Adipocyte (in vitro differentiated cells): ENCODE data around the gene GORASP1.

Experiments
- DNase-seq: peaks from one replicate; pipeline ENCODE4 v3.0.0-alpha.2; 2015; ENCODE audit warnings: low read depth
- H3K27me3 ChIP-seq: replicated peaks from 2 replicates; pipeline ENCODE4 v1.7.0; 2013; ENCODE audit warnings: mild to moderate bottlenecking, low read length, moderate library complexity; ENCODE audit not compliant: control insufficient read depth, insufficient read depth
- H3K36me3 ChIP-seq: 2 replicates; pipeline ENCODE4 v1.7.0; 2013; ENCODE audit warnings: low read length, mild to moderate bottlenecking, moderate library complexity; ENCODE audit not compliant: control insufficient read depth, insufficient read depth, severe bottlenecking
- H3K4me1 ChIP-seq: 2 replicates; pipeline ENCODE4 v1.7.0; 2013; ENCODE audit warnings: mild to moderate bottlenecking, low read length, moderate library complexity; ENCODE audit not compliant: control insufficient read depth, insufficient read depth
- H3K4me3 ChIP-seq: 2 replicates; pipeline ENCODE4 v1.7.0; 2013; ENCODE audit warnings: mild to moderate bottlenecking, low read length, moderate library complexity
- H3K9ac ChIP-seq: 2 replicates; pipeline ENCODE4 v1.7.0; 2013; ENCODE audit warnings: mild to moderate bottlenecking, low read length, moderate library complexity
- H3K9me3 ChIP-seq: 2 replicates; pipeline ENCODE4 v1.7.0; 2013; ENCODE audit warnings: mild to moderate bottlenecking, low read length, moderate library complexity; ENCODE audit not compliant: control insufficient read depth

Gene GORASP1

DNA sequence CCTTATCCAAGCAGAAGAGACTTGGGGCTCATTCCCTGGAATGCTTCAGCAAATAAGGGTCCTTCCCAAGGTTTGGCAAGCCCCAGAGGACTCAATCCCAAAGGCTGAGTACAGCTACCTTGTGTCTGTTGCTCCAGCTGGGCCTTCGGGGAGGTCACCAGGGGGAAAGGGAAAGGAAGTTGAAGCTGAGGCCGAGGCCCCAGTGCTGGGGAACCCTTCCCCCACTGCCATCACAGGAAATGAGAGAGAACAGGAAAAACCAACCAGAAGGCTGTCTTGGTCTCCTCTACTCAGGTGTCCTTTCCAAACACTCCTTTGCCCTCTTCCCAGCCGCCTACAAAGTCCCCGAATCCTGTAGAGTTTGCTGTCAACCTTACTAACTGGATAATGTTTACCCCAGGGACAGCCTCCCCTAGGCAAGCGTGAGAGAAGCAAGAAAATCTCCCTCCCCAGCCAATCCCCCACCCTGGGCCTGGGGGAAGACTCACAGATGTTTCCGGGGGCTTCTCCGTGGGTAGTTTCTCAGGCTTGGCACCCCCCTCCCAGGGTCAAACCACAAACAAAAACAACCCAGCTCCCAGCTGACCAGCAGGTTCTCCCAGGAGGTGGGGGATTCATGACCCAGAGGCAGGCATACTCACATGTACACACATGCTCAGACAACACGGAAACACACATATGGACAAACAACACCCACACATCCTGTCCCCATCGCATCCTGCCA, 40.4 kb upstream of the GORASP1 start:
- Histone ChIP-seq H3K27me3 (no peaks in the 10 kb centered on the region), H3K4me1 (peaks cover 70% of the 10 kb centered on the region), H3K9ac (peak overlapping the region; percentile 57), H3K9me3 (no peaks in the 10 kb centered on the region), H3K36me3 (peaks cover 37% of the 10 kb centered on the region), H3K4me3 (peak overlapping the region; percentile 46)
- DNase-seq, result peak; percentile 51

- peak; percentile 95 for DNase-seq
- no peaks in the 10 kb centered on the region for H3K9me3 ChIP-seq
- no peaks in the 10 kb centered on the region for H3K27me3 ChIP-seq
- peak overlapping the region; percentile 46 for H3K4me3 ChIP-seq
- H3K9ac ChIP-seq, result peak overlapping the region; percentile 57
- H3K36me3 ChIP-seq, result peaks cover 46% of the 10 kb centered on the region
- H3K4me1 ChIP-seq, result peaks cover 62% of the 10 kb centered on the region
Observed at GRCh38 chr3:39146611-39147591, 39.5 kb upstream of the GORASP1 start.

GRCh38 chr3:39146083-39146501, 38.7 kb upstream of the GORASP1 start:
- no peaks in the 10 kb centered on the region for H3K27me3 ChIP-seq
- no peak overlapping the region for H3K9ac ChIP-seq
- peak overlapping the region; percentile 46 for H3K4me3 ChIP-seq
- H3K9me3 ChIP-seq, result no peaks in the 10 kb centered on the region
- peaks cover 49% of the 10 kb centered on the region for H3K36me3 ChIP-seq
- peaks cover 60% of the 10 kb centered on the region for H3K4me1 ChIP-seq
- DNase-seq, result no peak

DNA sequence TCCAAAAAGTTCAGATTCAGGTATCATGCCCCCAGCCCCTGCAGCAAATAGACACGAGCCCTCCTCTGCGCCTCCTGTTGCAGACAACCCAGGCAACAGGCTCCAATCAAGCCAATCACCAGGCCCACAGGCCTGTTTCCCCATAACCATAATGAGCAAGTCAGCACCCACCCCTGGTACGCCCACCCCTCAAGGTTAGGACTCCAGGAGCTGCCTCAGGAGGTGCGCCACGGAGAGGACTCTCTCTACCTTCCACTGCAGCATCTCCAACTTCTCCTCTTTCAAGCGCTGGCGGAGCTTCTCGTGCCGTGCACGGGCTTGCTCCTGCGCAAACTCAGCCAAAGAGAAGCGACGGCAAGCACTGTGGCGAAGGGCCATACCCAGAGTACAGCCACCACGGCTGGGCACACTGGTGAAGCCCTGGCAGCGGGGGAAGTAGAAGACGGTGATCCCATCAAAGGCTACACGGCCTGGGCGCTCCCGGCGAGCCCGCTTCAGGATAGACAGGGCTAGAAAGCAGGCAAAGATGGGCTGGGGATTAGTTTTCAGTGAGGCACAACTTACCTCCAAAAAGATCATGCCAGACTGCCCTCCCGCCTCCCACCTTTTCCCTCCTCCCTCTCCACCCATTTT, 37.4 kb upstream of the GORASP1 start:
- no peak overlapping the region for H3K9ac ChIP-seq
- no peak overlapping the region for H3K4me3 ChIP-seq
- peaks cover 54% of the 10 kb centered on the region for H3K36me3 ChIP-seq
- peaks cover 54% of the 10 kb centered on the region for H3K4me1 ChIP-seq
- H3K9me3 ChIP-seq, result no peaks in the 10 kb centered on the region
- DNase-seq, result no peak
- H3K27me3 ChIP-seq, result no peaks in the 10 kb centered on the region

- Histone ChIP-seq H3K36me3 (peaks cover 54% of the 10 kb centered on the region), H3K9me3 (no peaks in the 10 kb centered on the region), H3K9ac (no peak overlapping the region), H3K4me1 (peaks cover 48% of the 10 kb centered on the region), H3K27me3 (no peaks in the 10 kb centered on the region), H3K4me3 (no peak overlapping the region)
- DNase-seq, result no peak
Observed at GRCh38 chr3:39144095-39144747, 36.8 kb upstream of the GORASP1 start.

GRCh38 chr3:39143051-39143885, 35.8 kb upstream of the GORASP1 start:
- Histone ChIP-seq H3K4me1 (peaks cover 38% of the 10 kb centered on the region), H3K4me3 (no peak overlapping the region), H3K9me3 (no peaks in the 10 kb centered on the region), H3K36me3 (peaks cover 54% of the 10 kb centered on the region), H3K27me3 (no peaks in the 10 kb centered on the region), H3K9ac (no peak overlapping the region)
- no peak for DNase-seq

GRCh38 chr3:39142067-39142466, 34.6 kb upstream of the GORASP1 start:
- peaks cover 26% of the 10 kb centered on the region for H3K4me1 ChIP-seq
- H3K4me3 ChIP-seq, result no peak overlapping the region
- peaks cover 54% of the 10 kb centered on the region for H3K36me3 ChIP-seq
- no peaks in the 10 kb centered on the region for H3K9me3 ChIP-seq
- no peaks in the 10 kb centered on the region for H3K27me3 ChIP-seq
- no peak for DNase-seq
- no peak overlapping the region for H3K9ac ChIP-seq

DNA sequence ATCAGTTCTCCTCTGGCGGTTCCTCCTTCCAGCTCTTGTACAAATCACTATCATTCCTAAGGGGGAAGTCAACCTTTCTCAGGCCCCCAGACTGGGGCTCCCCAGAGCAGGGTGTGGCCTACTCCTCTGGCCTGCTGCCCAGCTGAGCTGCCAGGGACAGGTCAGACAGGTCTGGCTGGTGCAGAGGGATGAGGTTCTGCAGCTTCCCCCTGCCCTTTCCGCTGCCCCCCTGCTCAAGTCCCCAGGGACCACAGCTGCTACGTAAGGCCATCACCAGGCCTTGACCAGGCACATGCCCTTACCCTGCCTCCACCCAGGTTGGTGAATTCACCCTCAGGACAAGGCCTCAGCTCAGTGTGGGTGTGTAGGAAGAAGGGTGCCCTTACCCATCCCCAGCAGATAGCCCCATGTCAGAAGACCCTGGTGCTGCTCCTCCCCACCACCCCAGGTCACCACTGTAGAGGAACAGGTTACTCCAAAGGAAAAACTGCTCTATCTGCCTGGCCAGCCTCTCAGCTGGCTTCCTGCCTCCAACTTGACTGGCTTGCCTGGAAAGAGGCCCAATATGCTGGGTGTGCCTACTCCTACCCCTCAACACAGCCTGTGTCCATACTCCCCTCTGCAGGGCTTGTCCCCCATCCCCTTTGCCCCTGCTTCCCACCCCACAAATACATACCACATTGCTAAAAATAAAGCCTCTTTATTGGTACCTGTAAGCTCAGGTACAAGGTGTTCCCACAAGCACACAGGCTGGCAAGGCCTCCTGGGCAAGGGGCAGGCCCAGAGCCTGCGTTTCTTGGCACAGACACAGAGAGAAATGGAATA, 34.0 kb upstream of the GORASP1 start:
- Histone ChIP-seq H3K27me3 (no peaks in the 10 kb centered on the region), H3K36me3 (peaks cover 52% of the 10 kb centered on the region), H3K9ac (no peak overlapping the region), H3K4me3 (no peak overlapping the region), H3K9me3 (no peaks in the 10 kb centered on the region), H3K4me1 (peaks cover 20% of the 10 kb centered on the region)
- DNase-seq, result peak; percentile 63

- DNase-seq, result no peak
- Histone ChIP-seq H3K4me3 (no peak overlapping the region), H3K27me3 (no peaks in the 10 kb centered on the region), H3K9ac (no peak overlapping the region), H3K36me3 (peaks cover 43% of the 10 kb centered on the region), H3K4me1 (peaks cover 12% of the 10 kb centered on the region), H3K9me3 (no peaks in the 10 kb centered on the region)
Observed at GRCh38 chr3:39140341-39140971, 33.0 kb upstream of the GORASP1 start.
